Suprapubic skin (tissue), 4 donors: ENCODE results near the gene VAT1L. TPM values are rescaled to one million over a fixed set of nuclear protein-coding genes. Genes with fewer than 3 reads are reported as not detected.

Experiments used
- DNase-seq, 2 donors: peaks; one replicate each; pipeline ENCODE4 v3.0.0-alpha.2; 2019; ENCODE audit warnings: low spot score in 2 of 2
- H3K27ac ChIP-seq: fragments of 200-600 bp; sonication (generic); one replicate; pipeline ENCODE4 v1.5.1; 2019
- H3K27me3 ChIP-seq: fragments of 200-600 bp; sonication (generic); one replicate; pipeline ENCODE4 v1.5.1; 2019
- H3K36me3 ChIP-seq: fragments of 200-600 bp; sonication (generic); one replicate; pipeline ENCODE4 v1.5.1; 2019
- H3K4me1 ChIP-seq: fragments of 200-600 bp; sonication (generic); one replicate; pipeline ENCODE4 v1.5.1; 2019
- H3K4me3 ChIP-seq: fragments of 200-600 bp; sonication (generic); one replicate; pipeline ENCODE4 v1.5.1; 2019; ENCODE audit warnings: mild to moderate bottlenecking
- H3K9me3 ChIP-seq: fragments of 200-600 bp; sonication (generic); one replicate; pipeline ENCODE4 v1.5.1; 2019
- EP300 ChIP-seq: sonication (generic); formaldehyde crosslinking; IDR thresholded peaks from one replicate; pipeline ENCODE4 v1.6.1; 2017; ENCODE audit warnings: antibody characterized with exemption
- POLR2A ChIP-seq, 2 donors: fragments of 450-650 bp; IDR thresholded peaks; one replicate each; pipeline ENCODE4 v1.6.1; 2017; ENCODE audit warnings: antibody characterized with exemption in 2 of 2, mild to moderate bottlenecking in 2 of 2, moderate library complexity in 2 of 2
- POLR2AphosphoS5 ChIP-seq, 3 donors: sonication (generic); formaldehyde crosslinking; IDR thresholded peaks; one replicate each; pipeline ENCODE4 v1.6.1; 2017; ENCODE audit warnings: antibody characterized with exemption in 3 of 3
- WGBS: methylation state at CpG from one replicate; pipeline ENCODE4 v1.1.5; 2018; 5-methylcytosine and 5-hydroxymethylcytosine counted together
- total RNA-seq, 4 donors: library from RNA; depleted of rRNA; stranded (reverse); fragments of >200 nt; gene quantifications; one replicate each; pipeline ENCODE4 v1.1.0, GENCODE V29; 2016
- TF ChIP-seq, protein P1 (sequence below), 2 donors: fragments of 200-600 bp in 1 of 2; fragments of 450-650 bp in 1 of 2; sonication (generic) in 1 of 2; IDR thresholded peaks; one replicate each; pipeline ENCODE4 v1.5.1; 2016 to 2019; ENCODE audit warnings: antibody characterized with exemption in 2 of 2, mild to moderate bottlenecking in 1 of 2, moderate library complexity in 1 of 2

Gene VAT1L
- total RNA-seq, 4 donors from 2014 or later: 0.15 TPM; not detected in 3

- H3K4me1 ChIP-seq: no peaks in the 10 kb centered on the region
- DNase-seq: no peak
- TF ChIP-seq EP300 (no peak), POLR2AphosphoS5 (IDR thresholded peaks at IDR 0.05) (no peak)
- TF ChIP-seq, protein P1, sequence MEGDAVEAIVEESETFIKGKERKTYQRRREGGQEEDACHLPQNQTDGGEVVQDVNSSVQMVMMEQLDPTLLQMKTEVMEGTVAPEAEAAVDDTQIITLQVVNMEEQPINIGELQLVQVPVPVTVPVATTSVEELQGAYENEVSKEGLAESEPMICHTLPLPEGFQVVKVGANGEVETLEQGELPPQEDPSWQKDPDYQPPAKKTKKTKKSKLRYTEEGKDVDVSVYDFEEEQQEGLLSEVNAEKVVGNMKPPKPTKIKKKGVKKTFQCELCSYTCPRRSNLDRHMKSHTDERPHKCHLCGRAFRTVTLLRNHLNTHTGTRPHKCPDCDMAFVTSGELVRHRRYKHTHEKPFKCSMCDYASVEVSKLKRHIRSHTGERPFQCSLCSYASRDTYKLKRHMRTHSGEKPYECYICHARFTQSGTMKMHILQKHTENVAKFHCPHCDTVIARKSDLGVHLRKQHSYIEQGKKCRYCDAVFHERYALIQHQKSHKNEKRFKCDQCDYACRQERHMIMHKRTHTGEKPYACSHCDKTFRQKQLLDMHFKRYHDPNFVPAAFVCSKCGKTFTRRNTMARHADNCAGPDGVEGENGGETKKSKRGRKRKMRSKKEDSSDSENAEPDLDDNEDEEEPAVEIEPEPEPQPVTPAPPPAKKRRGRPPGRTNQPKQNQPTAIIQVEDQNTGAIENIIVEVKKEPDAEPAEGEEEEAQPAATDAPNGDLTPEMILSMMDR (IDR thresholded peaks at IDR 0.05): no peak
These were observed 68.2 kb downstream of the VAT1L start for GRCh38 chr16:77856438-77857160.

DNA sequence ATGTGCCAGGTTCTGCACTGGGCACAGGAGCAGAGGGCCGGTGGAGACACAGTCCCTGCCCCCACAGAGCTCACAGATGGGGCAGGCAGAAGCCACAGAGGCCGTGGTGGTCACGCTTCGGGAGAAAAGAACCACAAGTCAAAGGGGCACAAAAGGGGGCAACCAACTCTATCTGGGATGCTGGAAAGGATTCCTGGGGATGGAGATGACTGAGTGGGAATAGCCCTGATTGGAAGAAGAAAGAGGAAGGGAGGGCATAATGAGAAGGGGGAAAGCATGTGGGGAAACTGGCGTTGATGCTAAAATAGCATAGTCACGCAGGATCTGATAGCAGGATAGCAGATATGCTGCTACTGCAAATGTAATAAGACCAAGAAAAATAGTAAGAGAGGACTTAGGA, 69.7 kb downstream of the VAT1L start:
- no peaks in the 10 kb centered on the region for H3K4me1 ChIP-seq
- H3K27ac ChIP-seq: no peak overlapping the region
- DNase-seq: no peak
- WGBS: 82% methylated on average over 6 of the region's 6 CpGs
- H3K27me3 ChIP-seq: peaks cover 12% of the 10 kb centered on the region
- no peaks in the 10 kb centered on the region for H3K36me3 ChIP-seq
- no peak overlapping the region for H3K4me3 ChIP-seq
- TF ChIP-seq, protein P1 (IDR thresholded peaks at IDR 0.05): no peak
- no peak for TF ChIP-seq POLR2A (IDR thresholded peaks at IDR 0.05)
- TF ChIP-seq EP300: no peak
- TF ChIP-seq POLR2AphosphoS5 (IDR thresholded peaks at IDR 0.05): no peak
- H3K9me3 ChIP-seq: no peaks in the 10 kb centered on the region

More at GRCh38 chr16:77856438-77857160, 68.2 kb downstream of the VAT1L start:
- Histone ChIP-seq H3K36me3 (no peaks in the 10 kb centered on the region), H3K9me3 (no peaks in the 10 kb centered on the region), H3K4me3 (no peak overlapping the region), H3K27ac (no peak overlapping the region), H3K27me3 (peaks cover 17% of the 10 kb centered on the region)
- WGBS: 68% methylated on average over 11 of the region's 11 CpGs

- WGBS: 84% methylated on average over 11 of the region's 11 CpGs
- no peak for DNase-seq
- TF ChIP-seq POLR2AphosphoS5 (IDR thresholded peaks at IDR 0.05): no peak
- H3K27ac ChIP-seq: no peak overlapping the region
- H3K4me3 ChIP-seq: no peak overlapping the region
- no peaks in the 10 kb centered on the region for H3K36me3 ChIP-seq
- H3K27me3 ChIP-seq: peaks cover 10% of the 10 kb centered on the region
- H3K9me3 ChIP-seq: no peaks in the 10 kb centered on the region
- H3K4me1 ChIP-seq: no peaks in the 10 kb centered on the region
These were observed 71.3 kb downstream of the VAT1L start for GRCh38 chr16:77859493-77860232.

DNA sequence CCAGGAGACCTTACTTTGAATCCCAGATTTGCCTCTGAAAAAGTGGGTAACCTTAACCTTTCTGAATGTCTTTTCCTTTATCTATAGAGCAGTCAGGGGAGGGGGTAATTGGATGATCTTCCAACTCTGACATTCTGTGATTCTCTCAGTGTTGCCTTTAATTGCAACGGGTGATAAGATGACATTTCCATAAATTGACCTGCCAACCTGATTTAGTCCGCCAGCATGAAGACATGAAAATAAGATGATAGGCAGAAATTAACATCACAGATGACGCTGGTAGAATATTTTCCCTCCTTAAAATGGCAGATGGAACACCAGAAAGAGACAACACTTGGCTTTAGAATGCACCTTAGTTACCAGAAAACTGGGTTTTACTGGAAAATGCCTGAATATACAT, 72.6 kb downstream of the VAT1L start:
- WGBS: 83% methylated on average over 3 of the region's 3 CpGs
- TF ChIP-seq, protein P1 (IDR thresholded peaks at IDR 0.05): no peak
- TF ChIP-seq POLR2A (IDR thresholded peaks at IDR 0.05) (no peak), EP300 (no peak), POLR2AphosphoS5 (IDR thresholded peaks at IDR 0.05) (no peak)
- Histone ChIP-seq H3K27ac (no peak overlapping the region), H3K9me3 (no peaks in the 10 kb centered on the region), H3K4me3 (no peak overlapping the region), H3K4me1 (no peaks in the 10 kb centered on the region), H3K27me3 (peaks cover 10% of the 10 kb centered on the region), H3K36me3 (no peaks in the 10 kb centered on the region)
- DNase-seq: no peak

GRCh38 chr16:77863250-77863649, 74.9 kb downstream of the VAT1L start:
- no peak for TF ChIP-seq POLR2AphosphoS5 (IDR thresholded peaks at IDR 0.05)
- TF ChIP-seq POLR2A (IDR thresholded peaks at IDR 0.05): no peak
- TF ChIP-seq, protein P1 (IDR thresholded peaks at IDR 0.05): no peak
- TF ChIP-seq EP300: no peak
- no peak for DNase-seq
- WGBS: 47% methylated on average over 5 of the region's 5 CpGs

More at GRCh38 chr16:77863250-77863649, 74.9 kb downstream of the VAT1L start:
- no peak overlapping the region for H3K4me3 ChIP-seq
- H3K27me3 ChIP-seq: peaks cover 3% of the 10 kb centered on the region
- H3K9me3 ChIP-seq: no peaks in the 10 kb centered on the region
- H3K4me1 ChIP-seq: no peaks in the 10 kb centered on the region
- no peaks in the 10 kb centered on the region for H3K36me3 ChIP-seq
- H3K27ac ChIP-seq: no peak overlapping the region
